ENCODE results near the gene DUS3L. TPM values are rescaled to one million over a fixed set of nuclear protein-coding genes. Genes with fewer than 3 reads are reported as not detected.

Gene DUS3L
- total RNA-seq, 1 experiment from 2014 or later = 77.6 TPM

- H3K4me1 Mint-ChIP-seq (ENCODE audit: insufficient read depth, unreplicated experiment) = no peaks in the 10 kb centered on the region
- peak within 1 kb of the TSS; percentile 66 for H3K4me3 Mint-ChIP-seq (ENCODE audit: unreplicated experiment)
- POLR2A ChIA-PET = interaction anchor here (0.5 to 1.6 kb wide), 8 partner anchors 14 to 173 kb away, joined by 3 to 21 read pairs (median 4); partner anchors contain the start of genes DUS3L, NDUFA11 and RANBP3
- H3K27me3 Mint-ChIP-seq (ENCODE audit: insufficient read depth, unreplicated experiment) = no peaks in the 10 kb centered on the region
- intact Hi-C loops (cut with micrococcal nuclease) = loop anchor here (1.0 to 10.0 kb wide), 3 partner anchors 19 to 180 kb away; no protein-coding TSS in a partner anchor
- peak; percentile 47 for DNase-seq (ENCODE audit: unreplicated experiment)
- H3K9me3 Mint-ChIP-seq (ENCODE audit: unreplicated experiment) = no peaks in the 10 kb centered on the region
- CTCF ChIA-PET = interaction anchor here (0.6 to 2.1 kb wide), 38 partner anchors 8 to 563 kb away, joined by 3 to 45 read pairs (median 4); partner anchors contain the start of genes DUS3L, FUT3 and NDUFA11
- TF ChIP-seq CTCF (IDR thresholded peaks at IDR 0.05; ENCODE audit: unreplicated experiment) = no peak
- H3K36me3 Mint-ChIP-seq (ENCODE audit: insufficient read depth, unreplicated experiment) = peaks cover 9% of the 10 kb centered on the region
- no peak within 1 kb of the TSS for H3K27ac Mint-ChIP-seq (ENCODE audit: low read depth, unreplicated experiment)
- BruUV-seq (replicated peaks) = no TSS peak
Measured at GRCh38 chr19:5804516-5805461, 13.8 kb upstream of the DUS3L start, which contains the start of gene NRTN. NRTN (plus strand) TSS chr19:5805067; CDS start chr19:5824166, 19,099 bp downstream.

GRCh38 chr19:5803752-5804515 lies 13.0 kb upstream of the DUS3L start:
- H3K27ac Mint-ChIP-seq (ENCODE audit: low read depth, unreplicated experiment) = no peak overlapping the region
- no peaks in the 10 kb centered on the region for H3K9me3 Mint-ChIP-seq (ENCODE audit: unreplicated experiment)
- CTCF ChIA-PET = interaction anchor here (0.6 to 2.1 kb wide), 42 partner anchors 9 to 564 kb away, joined by 3 to 45 read pairs (median 4); partner anchors contain the start of genes DUS3L, FUT3 and NDUFA11
- POLR2A ChIA-PET = interaction anchor here (0.5 to 1.6 kb wide), 9 partner anchors 13 to 174 kb away, joined by 3 to 21 read pairs (median 4); partner anchors contain the start of genes DUS3L, NDUFA11 and RANBP3
- peak; percentile 91 for DNase-seq (ENCODE audit: unreplicated experiment)
- intact Hi-C loops (cut with micrococcal nuclease) = loop anchor here (1.0 to 10.0 kb wide), 3 partner anchors 19 to 181 kb away; no protein-coding TSS in a partner anchor
- BruUV-seq (replicated peaks) = no TSS peak
- peak; percentile 95 for TF ChIP-seq CTCF (IDR thresholded peaks at IDR 0.05; ENCODE audit: unreplicated experiment)
- H3K27me3 Mint-ChIP-seq (ENCODE audit: insufficient read depth, unreplicated experiment) = no peaks in the 10 kb centered on the region
- H3K36me3 Mint-ChIP-seq (ENCODE audit: insufficient read depth, unreplicated experiment) = peaks cover 9% of the 10 kb centered on the region
- no peaks in the 10 kb centered on the region for H3K4me1 Mint-ChIP-seq (ENCODE audit: insufficient read depth, unreplicated experiment)
- H3K4me3 Mint-ChIP-seq (ENCODE audit: unreplicated experiment) = peak overlapping the region; percentile 66

GRCh38 chr19:5803441-5803751 lies 12.4 kb upstream of the DUS3L start:
- Mint-ChIP-seq H3K36me3 (ENCODE audit: insufficient read depth, unreplicated experiment) (peaks cover 9% of the 10 kb centered on the region), H3K27ac (ENCODE audit: low read depth, unreplicated experiment) (no peak overlapping the region), H3K27me3 (ENCODE audit: insufficient read depth, unreplicated experiment) (no peaks in the 10 kb centered on the region), H3K4me3 (ENCODE audit: unreplicated experiment) (peak overlapping the region; percentile 66), H3K9me3 (ENCODE audit: unreplicated experiment) (no peaks in the 10 kb centered on the region), H3K4me1 (ENCODE audit: insufficient read depth, unreplicated experiment) (no peaks in the 10 kb centered on the region)
- intact Hi-C loops (cut with micrococcal nuclease) = loop anchor here (10.0 kb wide), 1 partner anchor 181 kb away; no protein-coding TSS in a partner anchor
- ChIA-PET POLR2A (interaction anchor here (0.7 to 1.6 kb wide), 5 partner anchors 13 to 175 kb away, joined by 3 to 21 read pairs (median 4); partner anchors contain the start of genes DUS3L, NDUFA11 and RANBP3), CTCF (interaction anchor here (0.6 to 2.1 kb wide), 25 partner anchors 9 to 565 kb away, joined by 3 to 45 read pairs (median 5); partner anchors contain the start of genes DUS3L and NDUFA11)
- TF ChIP-seq CTCF (IDR thresholded peaks at IDR 0.05; ENCODE audit: unreplicated experiment) = no peak
- BruUV-seq (replicated peaks) = no TSS peak
- no peak for DNase-seq (ENCODE audit: unreplicated experiment)
